GM12878 (cell line): ENCODE results near the gene HLA-DRA. TPM values are rescaled to one million over a fixed set of nuclear protein-coding genes. Genes with fewer than 3 reads are reported as not detected.

ENCODE experiments used
- ATAC-seq: fragments of 200-7000 bp; cut with Tn5 transposase; 3 replicates; pipeline ENCODE4 v1.9.1; 2020; ENCODE audit warnings: mild to moderate bottlenecking, moderate library complexity
- BruUV-seq: library from RNA; stranded (reverse); fragments of 400-500 nt; replicated peaks from 2 replicates; lab custom pipeline; 2021; lab: Mats Ljungman, UMichigan
- CTCF ChIA-PET: fragments of 300-600 bp; sonication (Branson Sonifier 250); formaldehyde crosslinking; extraction: SDS; loops from one replicate; lab custom pipeline; 2021; ENCODE audit warnings: inconsistent platforms; lab: Yijun Ruan, JAX
- POLR2A ChIA-PET: fragments of 350-600 bp; formaldehyde crosslinking; extraction: SDS; loops from one replicate; lab custom pipeline; 2021; ENCODE audit warnings: inconsistent platforms; lab: Charles Lee
- RAD21 ChIA-PET: fragments of 300-600 bp; sonication (Branson Sonifier 250); formaldehyde crosslinking; loops from one replicate; lab custom pipeline; 2023; ENCODE audit warnings: antibody characterized with exemption; ENCODE audit not compliant: unreplicated experiment; lab: Charles Lee
- SMC1A ChIA-PET: fragments of 300-600 bp; sonication (Branson Sonifier 250); formaldehyde crosslinking; loops from one replicate; lab custom pipeline; 2023; ENCODE audit not compliant: unreplicated experiment, uncharacterized antibody; lab: Charles Lee
- DNase-seq: peaks from one replicate; pipeline ENCODE4 v3.0.0-alpha.2; 2011; ENCODE audit warnings: low read depth, low spot score
- FAIRE-seq: peaks from 3 replicates; lab custom pipeline; 2011; peaks lifted over from hg19 to GRCh38; lab: Jason Lieb, UNC
- H2AFZ ChIP-seq: 2 replicates; pipeline ENCODE4 v1.6.0; 2011; ENCODE audit warnings: low read depth, low read length, control low read depth; ENCODE audit not compliant: control insufficient read depth
- H3K27ac ChIP-seq: 2 replicates; pipeline ENCODE4 v1.5.1; 2011; ENCODE audit warnings: control low read depth; ENCODE audit not compliant: control insufficient read depth, insufficient read depth
- H3K27me3 ChIP-seq, 2 experiments: replicated peaks in 1 of 2; 2 replicates each; pipeline versions ENCODE4 v1.6.0 to v1.6.1; 2011; ENCODE audit warnings: low read length in 1 of 2; ENCODE audit not compliant: control insufficient read depth in 2 of 2, insufficient read depth in 2 of 2
- H3K36me3 ChIP-seq, 2 experiments: 2 replicates each; pipeline ENCODE4 v1.5.1; 2011; ENCODE audit warnings: low read length in 1 of 2; ENCODE audit not compliant: control insufficient read depth in 2 of 2, insufficient read depth in 2 of 2
- H3K4me1 ChIP-seq: 2 replicates; pipeline ENCODE4 v1.6.1; 2011; ENCODE audit warnings: mild to moderate bottlenecking, low read length, moderate library complexity, mixed read lengths; ENCODE audit not compliant: control insufficient read depth, insufficient read depth
- H3K4me2 ChIP-seq: 2 replicates; pipeline ENCODE4 v1.6.0; 2011; ENCODE audit warnings: control low read depth; ENCODE audit not compliant: control insufficient read depth, insufficient read depth
- H3K4me3 ChIP-seq: fragments of 200-600 bp; sonication (generic); 2 replicates; pipeline ENCODE4 v1.5.1; 2016
- H3K79me2 ChIP-seq: 2 replicates; pipeline ENCODE4 v1.6.0; 2011; ENCODE audit warnings: low read length; ENCODE audit not compliant: control insufficient read depth, insufficient read depth
- H3K9ac ChIP-seq: 2 replicates; pipeline ENCODE4 v1.8.0; 2011; ENCODE audit warnings: low read length, control low read depth, mixed read lengths; ENCODE audit not compliant: control insufficient read depth, insufficient read depth
- H3K9me3 ChIP-seq: replicated peaks from 3 replicates; pipeline ENCODE4 v1.5.1; 2011; ENCODE audit warnings: mild to moderate bottlenecking, low read length; ENCODE audit not compliant: control insufficient read depth, insufficient read depth
- H4K20me1 ChIP-seq: 2 replicates; pipeline ENCODE4 v1.6.0; 2011; ENCODE audit not compliant: control insufficient read depth, insufficient read depth
- DPF2 ChIP-seq: fragments of 450-650 bp; IDR thresholded peaks from 2 replicates; pipeline ENCODE4 v1.6.1; 2017; ENCODE audit warnings: mild to moderate bottlenecking
- ESRRA ChIP-seq: IDR thresholded peaks from 2 replicates; pipeline ENCODE4 v1.6.1; 2012; ENCODE audit warnings: mild to moderate bottlenecking, low read length, improper control_type of control experiment
- JUNB ChIP-seq: IDR thresholded peaks from 2 replicates; pipeline ENCODE4 v1.6.1; 2016; ENCODE audit warnings: antibody characterized with exemption, mild to moderate bottlenecking
- MEF2A ChIP-seq: IDR thresholded peaks from 2 replicates; pipeline ENCODE4 v1.6.1; 2011; ENCODE audit warnings: low read depth, mild to moderate bottlenecking, low read length, moderate library complexity; ENCODE audit not compliant: insufficient read depth
- MEF2B ChIP-seq: fragments of 450-650 bp; IDR thresholded peaks from 2 replicates; pipeline ENCODE4 v1.6.1; 2018; ENCODE audit warnings: mild to moderate bottlenecking, moderate library complexity; ENCODE audit not compliant: partially characterized antibody, poor library complexity, severe bottlenecking
- MTA2 ChIP-seq: fragments of 450-650 bp; IDR thresholded peaks from 2 replicates; pipeline ENCODE4 v1.6.1; 2016; ENCODE audit warnings: low read depth, mild to moderate bottlenecking, moderate library complexity
- NFXL1 ChIP-seq: fragments of 450-650 bp; IDR thresholded peaks from 2 replicates; pipeline ENCODE4 v1.6.1; 2017; ENCODE audit warnings: antibody characterized with exemption, mild to moderate bottlenecking, borderline replicate concordance
- POU2F2 ChIP-seq: IDR thresholded peaks from 3 replicates; pipeline ENCODE4 v1.6.1; 2011; ENCODE audit warnings: low read depth, mild to moderate bottlenecking, low read length, borderline replicate concordance
- RELA ChIP-seq: fragments of 450-650 bp; IDR thresholded peaks from 2 replicates; pipeline ENCODE4 v1.8.0; 2014; ENCODE audit warnings: borderline replicate concordance; ENCODE audit not compliant: partially characterized antibody
- RUNX3 ChIP-seq: IDR thresholded peaks from 2 replicates; pipeline ENCODE4 v1.6.1; 2012; ENCODE audit warnings: low read length, inconsistent platforms
- STAT3 ChIP-seq: IDR thresholded peaks from 2 replicates; pipeline ENCODE4 v1.6.1; 2011; ENCODE audit warnings: low read depth, low read length, improper control_type of control experiment
- YBX1 ChIP-seq: fragments of 450-650 bp; IDR thresholded peaks from 2 replicates; pipeline ENCODE4 v1.6.1; 2016; ENCODE audit warnings: antibody characterized with exemption
- in situ Hi-C: fragments of 300-500 bp; cut with MboI; formaldehyde crosslinking; loops from 9 replicates; pipeline ENCODE4 v1.14.3; 2018; ENCODE audit warnings: mixed read lengths
- intact Hi-C: fragments of 100-400 bp; cut with micrococcal nuclease; formaldehyde crosslinking; loops from one replicate; pipeline ENCODE4 v1.14.2; 2022; ENCODE audit not compliant: unreplicated experiment
- polyA plus RNA-seq, 11 experiments: library from polyadenylated mRNA; depleted of rRNA in 4 of 11; unstranded in 6 of 11; stranded (reverse) in 5 of 11; fragments of >200 nt; fragmentation: Nextera tagmentation in 4 of 11; fragmentation: Illumina TruSeq in 1 of 11; extraction: Ambion mirVana in 4 of 11; extraction: Trizol in 1 of 11; gene quantifications; 1 replicate in 1 of 11; 2 replicates in 10 of 11; pipeline versions ENCODE4 v1.2.1 to v1.2.3, GENCODE V29; 2011 to 2016; ENCODE audit warnings: inconsistent platforms in 2 of 11, missing spikeins in 2 of 11, low read depth in 1 of 11
- total RNA-seq, 4 experiments: library from RNA; depleted of rRNA in 3 of 4; stranded (reverse); fragments of >200 nt in 3 of 4; fragmentation: Illumina TruSeq in 1 of 4; extraction: Trizol in 1 of 4; gene quantifications; 2 replicates each; pipeline versions ENCODE4 v1.2.1 to v1.2.3, GENCODE V29; 2013 to 2021
- TF ChIP-seq, protein P1 (sequence below): fragments of 450-650 bp; IDR thresholded peaks from 2 replicates; pipeline ENCODE4 v1.6.1; 2018; ENCODE audit warnings: borderline replicate concordance, mild to moderate bottlenecking; ENCODE audit not compliant: partially characterized antibody
- TF ChIP-seq, protein P2 (sequence below): fragments of 450-650 bp; IDR thresholded peaks from 2 replicates; pipeline ENCODE4 v1.6.1; 2017; ENCODE audit warnings: low read depth, mild to moderate bottlenecking, moderate library complexity
- TF ChIP-seq, protein P3 (sequence below): fragments of 450-650 bp; IDR thresholded peaks from 2 replicates; pipeline ENCODE4 v1.6.1; 2017; ENCODE audit warnings: mild to moderate bottlenecking, moderate library complexity
- TF ChIP-seq, protein P4 (sequence below): fragments of 450-650 bp; IDR thresholded peaks from 2 replicates; pipeline ENCODE4 v1.6.1; 2014; ENCODE audit warnings: mild to moderate bottlenecking

The HLA-DRA gene
- total and polyA plus RNA-seq, 10 of the 15 experiments (the other 5 are each of a cell fraction or from before 2014, with no cell fraction given) = 2,040 to 7,093 (median 2,859) TPM

DNA sequence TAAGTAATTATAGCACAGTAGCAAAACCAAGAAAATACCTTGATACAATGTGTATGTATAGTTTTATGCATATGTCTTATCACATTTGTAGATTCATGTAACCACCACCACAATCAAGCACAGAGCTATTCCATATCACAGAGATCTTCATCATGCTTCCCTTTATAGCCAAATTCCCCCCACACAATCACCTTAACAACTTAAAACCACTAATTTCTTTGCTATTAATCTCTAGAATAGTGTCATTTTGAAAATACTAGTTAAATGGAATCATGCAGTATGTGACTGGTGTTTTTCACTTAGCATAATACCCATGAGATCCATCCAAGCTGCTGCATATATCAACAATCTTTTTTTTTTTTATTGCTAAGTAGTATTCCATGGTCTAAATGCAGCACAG is 8.2 kb downstream of the HLA-DRA start:
- no peak overlapping the region for H3K27ac ChIP-seq
- H3K9ac ChIP-seq = no peak overlapping the region
- H3K4me1 ChIP-seq = peaks cover 4% of the 10 kb centered on the region; the same call in 1 of the 2 replicates
- ATAC-seq (peak; percentile 8), FAIRE-seq (no peak), DNase-seq (no peak)
- H3K36me3 ChIP-seq = peaks cover 11 to 17% of the 10 kb centered on the region in 2 experiments
- in situ Hi-C loops (no loop called here), intact Hi-C loops (no loop called here)
- no TSS peak for BruUV-seq
- ChIA-PET SMC1A (interaction anchor here (0.9 to 3.1 kb wide), 14 partner anchors 9 to 239 kb away, joined by 3 to 27 read pairs (median 5); partner anchors contain the start of gene HLA-DQB1), POLR2A (interaction anchor here (0.8 to 8.4 kb wide), 9 partner anchors 9 to 394 kb away, joined by 3 to 64 read pairs (median 4); no protein-coding TSS in a partner anchor), CTCF (interaction anchor here (0.9 to 3.8 kb wide), 8 partner anchors 8 to 338 kb away, joined by 3 to 47 read pairs (median 6); no protein-coding TSS in a partner anchor), RAD21 (interaction anchor here (1.1 to 3.7 kb wide), 6 partner anchors 12 to 420 kb away, joined by 4 to 23 read pairs (median 6); no protein-coding TSS in a partner anchor)
- peaks cover 7% of the 10 kb centered on the region for H4K20me1 ChIP-seq
- H3K4me2 ChIP-seq = no peak overlapping the region
- H2AFZ ChIP-seq = no peak overlapping the region
- no peak overlapping the region for H3K4me3 ChIP-seq
- no peaks in the 10 kb centered on the region for H3K27me3 ChIP-seq
- H3K9me3 ChIP-seq = no peaks in the 10 kb centered on the region
- peaks cover 6% of the 10 kb centered on the region for H3K79me2 ChIP-seq
- TF ChIP-seq RUNX3 (peak; percentile 54; the same call in 1 of the 2 replicates), YBX1 (no peak), MEF2B (no peak), JUNB (peak; percentile 53), RELA (no peak), MTA2 (peak; percentile 52; the same call in 1 of the 2 replicates), ESRRA (no peak), POU2F2 (no peak), NFXL1 (no peak), STAT3 (no peak), MEF2A (no peak), DPF2 (no peak)
- TF ChIP-seq, protein P1, sequence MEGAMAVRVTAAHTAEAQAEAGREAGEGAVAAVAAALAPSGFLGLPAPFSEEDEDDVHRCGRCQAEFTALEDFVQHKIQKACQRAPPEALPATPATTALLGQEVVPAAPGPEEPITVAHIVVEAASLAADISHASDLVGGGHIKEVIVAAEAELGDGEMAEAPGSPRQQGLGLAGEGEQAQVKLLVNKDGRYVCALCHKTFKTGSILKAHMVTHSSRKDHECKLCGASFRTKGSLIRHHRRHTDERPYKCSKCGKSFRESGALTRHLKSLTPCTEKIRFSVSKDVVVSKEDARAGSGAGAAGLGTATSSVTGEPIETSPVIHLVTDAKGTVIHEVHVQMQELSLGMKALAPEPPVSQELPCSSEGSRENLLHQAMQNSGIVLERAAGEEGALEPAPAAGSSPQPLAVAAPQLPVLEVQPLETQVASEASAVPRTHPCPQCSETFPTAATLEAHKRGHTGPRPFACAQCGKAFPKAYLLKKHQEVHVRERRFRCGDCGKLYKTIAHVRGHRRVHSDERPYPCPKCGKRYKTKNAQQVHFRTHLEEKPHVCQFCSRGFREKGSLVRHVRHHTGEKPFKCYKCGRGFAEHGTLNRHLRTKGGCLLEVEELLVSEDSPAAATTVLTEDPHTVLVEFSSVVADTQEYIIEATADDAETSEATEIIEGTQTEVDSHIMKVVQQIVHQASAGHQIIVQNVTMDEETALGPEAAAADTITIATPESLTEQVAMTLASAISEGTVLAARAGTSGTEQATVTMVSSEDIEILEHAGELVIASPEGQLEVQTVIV = no peak
- TF ChIP-seq, protein P2, sequence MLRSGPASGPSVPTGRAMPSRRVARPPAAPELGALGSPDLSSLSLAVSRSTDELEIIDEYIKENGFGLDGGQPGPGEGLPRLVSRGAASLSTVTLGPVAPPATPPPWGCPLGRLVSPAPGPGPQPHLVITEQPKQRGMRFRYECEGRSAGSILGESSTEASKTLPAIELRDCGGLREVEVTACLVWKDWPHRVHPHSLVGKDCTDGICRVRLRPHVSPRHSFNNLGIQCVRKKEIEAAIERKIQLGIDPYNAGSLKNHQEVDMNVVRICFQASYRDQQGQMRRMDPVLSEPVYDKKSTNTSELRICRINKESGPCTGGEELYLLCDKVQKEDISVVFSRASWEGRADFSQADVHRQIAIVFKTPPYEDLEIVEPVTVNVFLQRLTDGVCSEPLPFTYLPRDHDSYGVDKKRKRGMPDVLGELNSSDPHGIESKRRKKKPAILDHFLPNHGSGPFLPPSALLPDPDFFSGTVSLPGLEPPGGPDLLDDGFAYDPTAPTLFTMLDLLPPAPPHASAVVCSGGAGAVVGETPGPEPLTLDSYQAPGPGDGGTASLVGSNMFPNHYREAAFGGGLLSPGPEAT = peak; percentile 32; the same call in 1 of the 2 replicates
- TF ChIP-seq, protein P3, sequence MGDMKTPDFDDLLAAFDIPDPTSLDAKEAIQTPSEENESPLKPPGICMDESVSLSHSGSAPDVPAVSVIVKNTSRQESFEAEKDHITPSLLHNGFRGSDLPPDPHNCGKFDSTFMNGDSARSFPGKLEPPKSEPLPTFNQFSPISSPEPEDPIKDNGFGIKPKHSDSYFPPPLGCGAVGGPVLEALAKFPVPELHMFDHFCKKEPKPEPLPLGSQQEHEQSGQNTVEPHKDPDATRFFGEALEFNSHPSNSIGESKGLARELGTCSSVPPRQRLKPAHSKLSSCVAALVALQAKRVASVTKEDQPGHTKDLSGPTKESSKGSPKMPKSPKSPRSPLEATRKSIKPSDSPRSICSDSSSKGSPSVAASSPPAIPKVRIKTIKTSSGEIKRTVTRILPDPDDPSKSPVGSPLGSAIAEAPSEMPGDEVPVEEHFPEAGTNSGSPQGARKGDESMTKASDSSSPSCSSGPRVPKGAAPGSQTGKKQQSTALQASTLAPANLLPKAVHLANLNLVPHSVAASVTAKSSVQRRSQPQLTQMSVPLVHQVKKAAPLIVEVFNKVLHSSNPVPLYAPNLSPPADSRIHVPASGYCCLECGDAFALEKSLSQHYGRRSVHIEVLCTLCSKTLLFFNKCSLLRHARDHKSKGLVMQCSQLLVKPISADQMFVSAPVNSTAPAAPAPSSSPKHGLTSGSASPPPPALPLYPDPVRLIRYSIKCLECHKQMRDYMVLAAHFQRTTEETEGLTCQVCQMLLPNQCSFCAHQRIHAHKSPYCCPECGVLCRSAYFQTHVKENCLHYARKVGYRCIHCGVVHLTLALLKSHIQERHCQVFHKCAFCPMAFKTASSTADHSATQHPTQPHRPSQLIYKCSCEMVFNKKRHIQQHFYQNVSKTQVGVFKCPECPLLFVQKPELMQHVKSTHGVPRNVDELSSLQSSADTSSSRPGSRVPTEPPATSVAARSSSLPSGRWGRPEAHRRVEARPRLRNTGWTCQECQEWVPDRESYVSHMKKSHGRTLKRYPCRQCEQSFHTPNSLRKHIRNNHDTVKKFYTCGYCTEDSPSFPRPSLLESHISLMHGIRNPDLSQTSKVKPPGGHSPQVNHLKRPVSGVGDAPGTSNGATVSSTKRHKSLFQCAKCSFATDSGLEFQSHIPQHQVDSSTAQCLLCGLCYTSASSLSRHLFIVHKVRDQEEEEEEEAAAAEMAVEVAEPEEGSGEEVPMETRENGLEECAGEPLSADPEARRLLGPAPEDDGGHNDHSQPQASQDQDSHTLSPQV = no peak; the same call in 1 of the 2 replicates
- TF ChIP-seq, protein P4, sequence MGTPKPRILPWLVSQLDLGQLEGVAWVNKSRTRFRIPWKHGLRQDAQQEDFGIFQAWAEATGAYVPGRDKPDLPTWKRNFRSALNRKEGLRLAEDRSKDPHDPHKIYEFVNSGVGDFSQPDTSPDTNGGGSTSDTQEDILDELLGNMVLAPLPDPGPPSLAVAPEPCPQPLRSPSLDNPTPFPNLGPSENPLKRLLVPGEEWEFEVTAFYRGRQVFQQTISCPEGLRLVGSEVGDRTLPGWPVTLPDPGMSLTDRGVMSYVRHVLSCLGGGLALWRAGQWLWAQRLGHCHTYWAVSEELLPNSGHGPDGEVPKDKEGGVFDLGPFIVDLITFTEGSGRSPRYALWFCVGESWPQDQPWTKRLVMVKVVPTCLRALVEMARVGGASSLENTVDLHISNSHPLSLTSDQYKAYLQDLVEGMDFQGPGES = no peak
